GM12878 (cell line): Measurements from ENCODE around the gene ARHGEF10L. TPM values are rescaled to one million over a fixed set of nuclear protein-coding genes. Genes with fewer than 3 reads are reported as not detected.
A peak's percentile ranks its signal among the peaks of the same experiment; 100 is the strongest.

Experiments used
- ATAC-seq: fragments of 200-7000 bp; cut with Tn5 transposase; 3 replicates; pipeline ENCODE4 v1.9.1; 2020; ENCODE audit warnings: mild to moderate bottlenecking, moderate library complexity
- BruUV-seq: library from RNA; stranded (reverse); fragments of 400-500 nt; replicated peaks from 2 replicates; lab custom pipeline; 2021; lab: Mats Ljungman, UMichigan
- CTCF ChIA-PET: fragments of 300-600 bp; sonication (Branson Sonifier 250); formaldehyde crosslinking; extraction: SDS; loops from one replicate; lab custom pipeline; 2021; ENCODE audit warnings: inconsistent platforms; lab: Yijun Ruan, JAX
- POLR2A ChIA-PET: fragments of 350-600 bp; formaldehyde crosslinking; extraction: SDS; loops from one replicate; lab custom pipeline; 2021; ENCODE audit warnings: inconsistent platforms; lab: Charles Lee
- RAD21 ChIA-PET: fragments of 300-600 bp; sonication (Branson Sonifier 250); formaldehyde crosslinking; loops from one replicate; lab custom pipeline; 2023; ENCODE audit warnings: antibody characterized with exemption; ENCODE audit not compliant: unreplicated experiment; lab: Charles Lee
- SMC1A ChIA-PET: fragments of 300-600 bp; sonication (Branson Sonifier 250); formaldehyde crosslinking; loops from one replicate; lab custom pipeline; 2023; ENCODE audit not compliant: unreplicated experiment, uncharacterized antibody; lab: Charles Lee
- DNase-seq: peaks from one replicate; pipeline ENCODE4 v3.0.0-alpha.2; 2011; ENCODE audit warnings: low read depth, low spot score
- FAIRE-seq: peaks from 3 replicates; lab custom pipeline; 2011; peaks lifted over from hg19 to GRCh38; lab: Jason Lieb, UNC
- H2AFZ ChIP-seq: 2 replicates; pipeline ENCODE4 v1.6.0; 2011; ENCODE audit warnings: low read depth, low read length, control low read depth; ENCODE audit not compliant: control insufficient read depth
- H3K27ac ChIP-seq: 2 replicates; pipeline ENCODE4 v1.5.1; 2011; ENCODE audit warnings: control low read depth; ENCODE audit not compliant: control insufficient read depth, insufficient read depth
- H3K27me3 ChIP-seq, 2 experiments: replicated peaks in 1 of 2; 2 replicates each; pipeline versions ENCODE4 v1.6.0 to v1.6.1; 2011; ENCODE audit warnings: low read length in 1 of 2; ENCODE audit not compliant: control insufficient read depth in 2 of 2, insufficient read depth in 2 of 2
- H3K36me3 ChIP-seq, 2 experiments: 2 replicates each; pipeline ENCODE4 v1.5.1; 2011; ENCODE audit warnings: low read length in 1 of 2; ENCODE audit not compliant: control insufficient read depth in 2 of 2, insufficient read depth in 2 of 2
- H3K4me1 ChIP-seq: 2 replicates; pipeline ENCODE4 v1.6.1; 2011; ENCODE audit warnings: mild to moderate bottlenecking, low read length, moderate library complexity, mixed read lengths; ENCODE audit not compliant: control insufficient read depth, insufficient read depth
- H3K4me2 ChIP-seq: 2 replicates; pipeline ENCODE4 v1.6.0; 2011; ENCODE audit warnings: control low read depth; ENCODE audit not compliant: control insufficient read depth, insufficient read depth
- H3K4me3 ChIP-seq: fragments of 200-600 bp; sonication (generic); 2 replicates; pipeline ENCODE4 v1.5.1; 2016
- H3K79me2 ChIP-seq: 2 replicates; pipeline ENCODE4 v1.6.0; 2011; ENCODE audit warnings: low read length; ENCODE audit not compliant: control insufficient read depth, insufficient read depth
- H3K9ac ChIP-seq: 2 replicates; pipeline ENCODE4 v1.8.0; 2011; ENCODE audit warnings: low read length, control low read depth, mixed read lengths; ENCODE audit not compliant: control insufficient read depth, insufficient read depth
- H3K9me3 ChIP-seq: replicated peaks from 3 replicates; pipeline ENCODE4 v1.5.1; 2011; ENCODE audit warnings: mild to moderate bottlenecking, low read length; ENCODE audit not compliant: control insufficient read depth, insufficient read depth
- H4K20me1 ChIP-seq: 2 replicates; pipeline ENCODE4 v1.6.0; 2011; ENCODE audit not compliant: control insufficient read depth, insufficient read depth
- ASH2L ChIP-seq: fragments of 300-600, 200-600 bp; sonication (generic); IDR thresholded peaks from 2 replicates; pipeline ENCODE4 v1.6.1; 2017; ENCODE audit warnings: low read depth, mild to moderate bottlenecking, borderline replicate concordance
- HDAC2 ChIP-seq: fragments of 200-600 bp; sonication (generic); IDR thresholded peaks from 2 replicates; pipeline ENCODE4 v1.6.1; 2017
- PAX5 ChIP-seq: IDR thresholded peaks from 2 replicates; pipeline ENCODE4 v1.6.1; 2011; ENCODE audit warnings: low read depth, low read length, borderline replicate concordance
- SPI1 ChIP-seq: IDR thresholded peaks from 2 replicates; pipeline ENCODE4 v1.6.1; 2011; ENCODE audit warnings: low read depth, mild to moderate bottlenecking, low read length, moderate library complexity, borderline replicate concordance; ENCODE audit not compliant: insufficient read depth
- SREBF2 ChIP-seq: IDR thresholded peaks from 2 replicates; pipeline ENCODE4 v1.6.1; 2012; ENCODE audit warnings: mild to moderate bottlenecking, low read length
- STAT1 ChIP-seq: fragments of 450-650 bp; conservative IDR thresholded peaks from 2 replicates; pipeline ENCODE4 v1.6.1; 2014; ENCODE audit warnings: antibody characterized with exemption, mild to moderate bottlenecking
- YY1 ChIP-seq: IDR thresholded peaks from 2 replicates; pipeline ENCODE4 v1.6.1; 2011; ENCODE audit warnings: low read depth, mild to moderate bottlenecking, low read length
- ZNF217 ChIP-seq: fragments of 450-650 bp; IDR thresholded peaks from 2 replicates; pipeline ENCODE4 v1.6.1; 2017; ENCODE audit warnings: antibody characterized with exemption, mild to moderate bottlenecking
- WGBS: methylation state at CpG from one replicate; pipeline ENCODE4 v1.1.6; 2016; ENCODE audit warnings: low lambda C conversion rate; ENCODE audit not compliant: insufficient replicate concordance, insufficient coverage; ENCODE audit errors: missing lambda C conversion rate; 5-methylcytosine and 5-hydroxymethylcytosine counted together
- in situ Hi-C: fragments of 300-500 bp; cut with MboI; formaldehyde crosslinking; loops from 9 replicates; pipeline ENCODE4 v1.14.3; 2018; ENCODE audit warnings: mixed read lengths
- intact Hi-C: fragments of 100-400 bp; cut with micrococcal nuclease; formaldehyde crosslinking; loops from one replicate; pipeline ENCODE4 v1.14.2; 2022; ENCODE audit not compliant: unreplicated experiment
- polyA plus RNA-seq, 11 experiments: library from polyadenylated mRNA; depleted of rRNA in 4 of 11; unstranded in 6 of 11; stranded (reverse) in 5 of 11; fragments of >200 nt; fragmentation: Nextera tagmentation in 4 of 11; fragmentation: Illumina TruSeq in 1 of 11; extraction: Ambion mirVana in 4 of 11; extraction: Trizol in 1 of 11; gene quantifications; 1 replicate in 1 of 11; 2 replicates in 10 of 11; pipeline versions ENCODE4 v1.2.1 to v1.2.3, GENCODE V29; 2011 to 2016; ENCODE audit warnings: inconsistent platforms in 2 of 11, missing spikeins in 2 of 11, low read depth in 1 of 11
- total RNA-seq, 4 experiments: library from RNA; depleted of rRNA in 3 of 4; stranded (reverse); fragments of >200 nt in 3 of 4; fragmentation: Illumina TruSeq in 1 of 4; extraction: Trizol in 1 of 4; gene quantifications; 2 replicates each; pipeline versions ENCODE4 v1.2.1 to v1.2.3, GENCODE V29; 2013 to 2021
- TF ChIP-seq, protein P1 (sequence below): fragments of 450-650 bp; IDR thresholded peaks from 2 replicates; pipeline ENCODE4 v1.6.1; 2017; ENCODE audit warnings: mild to moderate bottlenecking

ARHGEF10L gene
- total and polyA plus RNA-seq, 10 of the 15 experiments (the other 5 are each of a cell fraction or from before 2014, with no cell fraction given), result 0.05 to 0.94 (median 0.28) TPM; not detected in 2

DNA sequence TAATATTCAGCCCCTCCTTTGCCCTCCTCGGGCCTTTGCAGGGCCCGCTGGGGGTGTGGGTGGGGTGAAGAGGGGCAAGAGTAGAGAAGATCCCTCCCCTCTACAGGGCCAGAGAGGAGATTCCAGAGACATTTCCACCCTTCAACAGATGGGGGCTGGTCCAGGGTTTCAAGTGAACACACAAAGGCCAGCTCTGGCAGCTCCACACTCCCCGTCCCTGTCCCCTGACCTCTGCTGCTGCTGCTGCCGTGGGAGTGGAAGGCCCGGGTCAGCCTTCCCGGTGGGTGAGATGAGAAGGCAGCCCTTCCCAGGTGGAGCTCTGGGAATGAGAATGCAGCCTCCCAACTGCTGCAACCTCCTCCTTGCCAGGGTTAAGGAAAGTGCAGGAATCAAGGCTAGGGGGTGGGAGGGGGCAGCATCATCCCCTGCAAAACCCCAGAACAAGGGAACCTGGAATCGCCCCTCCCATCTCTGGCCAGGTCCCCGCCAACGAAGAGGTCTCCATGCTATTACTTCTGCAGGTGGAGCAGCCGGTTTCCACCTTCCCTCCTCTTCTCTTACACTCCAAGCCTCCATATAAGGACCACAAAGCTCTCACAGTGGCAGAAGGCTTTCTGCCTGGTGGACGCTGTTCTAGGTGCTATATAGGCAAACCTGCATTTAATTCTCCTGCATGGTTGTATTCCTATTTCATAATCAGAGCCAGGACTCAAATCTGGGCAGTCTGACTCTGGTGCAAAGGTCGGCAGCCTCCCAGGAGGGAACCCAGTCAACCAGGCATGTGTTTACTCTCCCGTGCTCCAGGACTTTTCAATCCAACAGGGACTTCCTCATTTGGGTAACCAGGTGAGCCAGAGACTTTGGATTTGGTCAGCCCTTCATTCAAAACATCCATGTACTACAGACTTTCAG is 22.9 kb upstream of the ARHGEF10L start:
- Histone ChIP-seq H3K36me3 (no peaks in the 10 kb centered on the region), H3K4me2 (no peak overlapping the region), H3K9ac (no peak overlapping the region), H2AFZ (no peak overlapping the region), H3K27ac (no peak overlapping the region), H3K79me2 (no peaks in the 10 kb centered on the region), H3K4me1 (no peaks in the 10 kb centered on the region), H4K20me1 (no peaks in the 10 kb centered on the region), H3K4me3 (no peak overlapping the region), H3K9me3 (no peaks in the 10 kb centered on the region), H3K27me3 (peaks cover 0 to 3% of the 10 kb centered on the region in 2 experiments; a peak in 3 of 4 replicates)
- POLR2A ChIA-PET, result no interaction called here
- in situ Hi-C loops (no loop called here), intact Hi-C loops (no loop called here)
- CTCF ChIA-PET, result interaction anchor here (1.6 kb wide), 1 partner anchor 90 kb away, joined by 7 read pairs; no protein-coding TSS in a partner anchor
- ATAC-seq, result no peak
- BruUV-seq, result no TSS peak
- SMC1A ChIA-PET, result interaction anchor here (0.9 kb wide), 1 partner anchor 15 kb away, joined by 3 read pairs; no protein-coding TSS in a partner anchor
- 8% methylated on average over 13 of the region's 13 CpGs for WGBS
- FAIRE-seq, result no peak
- peak; percentile 20; the same call in 1 of the 2 replicates for TF ChIP-seq SPI1
- no peak for TF ChIP-seq PAX5
- DNase-seq, result no peak
- RAD21 ChIA-PET, result interaction anchor here (0.6 kb wide), 1 partner anchor 91 kb away, joined by 3 read pairs; no protein-coding TSS in a partner anchor

DNA sequence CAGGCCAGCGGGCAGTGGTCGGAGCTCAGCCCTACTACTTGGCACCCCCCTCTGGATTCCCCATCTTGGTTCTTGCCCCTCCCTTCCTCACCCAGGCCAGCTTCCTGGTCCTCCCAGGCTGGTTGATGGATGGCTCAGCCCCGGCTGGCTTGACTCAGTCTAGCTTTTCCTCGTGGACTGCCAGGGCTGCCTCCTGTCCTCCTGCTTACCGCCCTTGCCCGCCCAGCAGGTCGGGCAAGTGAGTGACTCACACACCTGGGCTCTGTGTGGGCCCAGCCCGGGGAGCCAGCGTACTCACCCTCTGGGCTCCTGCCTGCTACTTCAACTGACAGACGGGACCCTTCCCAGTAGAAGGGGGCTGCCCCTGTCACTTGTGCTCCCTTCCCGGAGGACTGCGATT is 19.5 kb upstream of the ARHGEF10L start:
- Histone ChIP-seq H3K27ac (no peak overlapping the region), H3K9me3 (no peaks in the 10 kb centered on the region), H3K27me3 (peaks cover 0 to 3% of the 10 kb centered on the region in 2 experiments; a peak in 3 of 4 replicates), H3K36me3 (no peaks in the 10 kb centered on the region), H2AFZ (no peak overlapping the region), H3K9ac (no peak overlapping the region), H3K4me1 (no peaks in the 10 kb centered on the region), H3K4me3 (no peak overlapping the region), H4K20me1 (no peaks in the 10 kb centered on the region), H3K79me2 (no peaks in the 10 kb centered on the region), H3K4me2 (no peak overlapping the region)
- ChIA-PET POLR2A (no interaction called here), CTCF (interaction anchor here (0.8 kb wide), 1 partner anchor 9 kb away, joined by 3 read pairs; no protein-coding TSS in a partner anchor), SMC1A (no interaction called here), RAD21 (no interaction called here)
- DNase-seq (no peak), ATAC-seq (no peak), FAIRE-seq (no peak)
- no TSS peak for BruUV-seq
- intact Hi-C loops, result no loop called here
- WGBS, result 50% methylated on average over 12 of the region's 12 CpGs
- no peak for TF ChIP-seq YY1
- TF ChIP-seq SREBF2, result no peak
- TF ChIP-seq ZNF217, result no peak
- TF ChIP-seq, protein P1, sequence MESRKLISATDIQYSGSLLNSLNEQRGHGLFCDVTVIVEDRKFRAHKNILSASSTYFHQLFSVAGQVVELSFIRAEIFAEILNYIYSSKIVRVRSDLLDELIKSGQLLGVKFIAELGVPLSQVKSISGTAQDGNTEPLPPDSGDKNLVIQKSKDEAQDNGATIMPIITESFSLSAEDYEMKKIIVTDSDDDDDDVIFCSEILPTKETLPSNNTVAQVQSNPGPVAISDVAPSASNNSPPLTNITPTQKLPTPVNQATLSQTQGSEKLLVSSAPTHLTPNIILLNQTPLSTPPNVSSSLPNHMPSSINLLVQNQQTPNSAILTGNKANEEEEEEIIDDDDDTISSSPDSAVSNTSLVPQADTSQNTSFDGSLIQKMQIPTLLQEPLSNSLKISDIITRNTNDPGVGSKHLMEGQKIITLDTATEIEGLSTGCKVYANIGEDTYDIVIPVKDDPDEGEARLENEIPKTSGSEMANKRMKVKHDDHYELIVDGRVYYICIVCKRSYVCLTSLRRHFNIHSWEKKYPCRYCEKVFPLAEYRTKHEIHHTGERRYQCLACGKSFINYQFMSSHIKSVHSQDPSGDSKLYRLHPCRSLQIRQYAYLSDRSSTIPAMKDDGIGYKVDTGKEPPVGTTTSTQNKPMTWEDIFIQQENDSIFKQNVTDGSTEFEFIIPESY, result no peak
- TF ChIP-seq STAT1, result no peak
- TF ChIP-seq ASH2L, result no peak
- no peak for TF ChIP-seq HDAC2
- in situ Hi-C loops, result no loop called here
